Measurements from ENCODE around the gene GRIN2A. TPM values are rescaled to one million over a fixed set of nuclear protein-coding genes. Genes with fewer than 3 reads are reported as not detected.

The GRIN2A gene
- polyA plus RNA-seq, 1 donor (not counting 4 experiments of a cell fraction or from before 2014, with no cell fraction given) = 0.01 TPM

GRCh38 chr16:9826656-9827055 lies 355.6 kb downstream of the GRIN2A start:
- H3K27ac ChIP-seq (ENCODE audit: control insufficient read depth, insufficient read depth, low read length) = no peak overlapping the region
- no peak overlapping the region for H2AFZ ChIP-seq (ENCODE audit: control insufficient read depth, low read length)
- DNase-seq (ENCODE audit: low read depth, low spot score) (no peak), FAIRE-seq (no peak)
- H3K9me3 ChIP-seq (ENCODE audit: control insufficient read depth, low read depth, low read length) = no peaks in the 10 kb centered on the region
- no peaks in the 10 kb centered on the region for H3K36me3 ChIP-seq (ENCODE audit: control insufficient read depth in 2 of 2, extremely low read depth in 1 of 2, insufficient read depth in 2 of 2, low read length in 2 of 2)
- no peaks in the 10 kb centered on the region for H3K4me1 ChIP-seq (ENCODE audit: control insufficient read depth, extremely low read depth, insufficient read depth, low read length)
- H3K9me1 ChIP-seq (ENCODE audit: control insufficient read depth, extremely low read depth, insufficient read depth, low read length) = no peaks in the 10 kb centered on the region
- H3K79me2 ChIP-seq (ENCODE audit: control insufficient read depth, insufficient read depth, low read length) = no peaks in the 10 kb centered on the region
- H3K4me2 ChIP-seq (ENCODE audit: control insufficient read depth, extremely low read depth, insufficient read depth, low read depth, low read length) = no peak overlapping the region
- no peak overlapping the region for H3K9ac ChIP-seq (ENCODE audit: control insufficient read depth, extremely low read depth, insufficient read depth, low read length)
- dilution Hi-C loops (cut with MboI; ENCODE audit: extremely low pct_ligation_motif_present, low sequenced_read_pairs) = no loop called here
- H4K20me1 ChIP-seq (ENCODE audit: control insufficient read depth, extremely low read depth, insufficient read depth, low read length) = no peaks in the 10 kb centered on the region
- no peak overlapping the region for H3K4me3 ChIP-seq (ENCODE audit: control insufficient read depth in 2 of 3, extremely low read depth in 1 of 3, insufficient read depth in 2 of 3, low read depth in 1 of 3, low read length in 3 of 3)
- TF ChIP-seq EZH2 (IDR thresholded peaks at IDR 0.05; ENCODE audit: low read length) (no peak), CTCF (optimal IDR thresholded peaks at IDR 0.05 in 1 of 3, IDR thresholded peaks at IDR 0.05 in 1 of 3, conservative IDR thresholded peaks at IDR 0.05 in 1 of 3; ENCODE audit: extremely low read depth in 1 of 3, insufficient read depth in 2 of 3, low read length in 3 of 3) (no peak)
- H3K27me3 ChIP-seq (ENCODE audit: control insufficient read depth, extremely low read depth, insufficient read depth, low read length) = no peaks in the 10 kb centered on the region

- Histone ChIP-seq H3K36me3 (ENCODE audit: control insufficient read depth in 2 of 2, extremely low read depth in 1 of 2, insufficient read depth in 2 of 2, low read length in 2 of 2) (no peaks in the 10 kb centered on the region), H4K20me1 (ENCODE audit: control insufficient read depth, extremely low read depth, insufficient read depth, low read length) (no peaks in the 10 kb centered on the region), H3K9me3 (ENCODE audit: control insufficient read depth, low read depth, low read length) (no peaks in the 10 kb centered on the region), H3K79me2 (ENCODE audit: control insufficient read depth, insufficient read depth, low read length) (no peaks in the 10 kb centered on the region), H3K4me3 (ENCODE audit: control insufficient read depth in 2 of 3, extremely low read depth in 1 of 3, insufficient read depth in 2 of 3, low read depth in 1 of 3, low read length in 3 of 3) (no peak overlapping the region), H3K4me2 (ENCODE audit: control insufficient read depth, extremely low read depth, insufficient read depth, low read depth, low read length) (no peak overlapping the region), H3K4me1 (ENCODE audit: control insufficient read depth, extremely low read depth, insufficient read depth, low read length) (no peaks in the 10 kb centered on the region), H3K9me1 (ENCODE audit: control insufficient read depth, extremely low read depth, insufficient read depth, low read length) (no peaks in the 10 kb centered on the region), H3K27ac (ENCODE audit: control insufficient read depth, insufficient read depth, low read length) (no peak overlapping the region), H3K9ac (ENCODE audit: control insufficient read depth, extremely low read depth, insufficient read depth, low read length) (no peak overlapping the region), H3K27me3 (ENCODE audit: control insufficient read depth, extremely low read depth, insufficient read depth, low read length) (no peaks in the 10 kb centered on the region), H2AFZ (ENCODE audit: control insufficient read depth, low read length) (no peak overlapping the region)
- DNase-seq (ENCODE audit: low read depth, low spot score) = no peak
- dilution Hi-C loops (cut with MboI; ENCODE audit: extremely low pct_ligation_motif_present, low sequenced_read_pairs) = no loop called here
- no peak for TF ChIP-seq EZH2 (IDR thresholded peaks at IDR 0.05; ENCODE audit: low read length)
- no peak for TF ChIP-seq CTCF (optimal IDR thresholded peaks at IDR 0.05 in 1 of 3, IDR thresholded peaks at IDR 0.05 in 1 of 3, conservative IDR thresholded peaks at IDR 0.05 in 1 of 3; ENCODE audit: extremely low read depth in 1 of 3, insufficient read depth in 2 of 3, low read length in 3 of 3)
- FAIRE-seq = no peak
These were observed 357.8 kb downstream of the GRIN2A start for GRCh38 chr16:9824200-9825068.

Data from keratinocyte (primary cell).